Activated T-helper 17 cell treated with anti-CD3 and anti-CD28 coated beads, Interleukin-2, amount 50 U/mL, for 72 hours (primary cell): ENCODE results near the gene PERP. TPM values are rescaled to one million over a fixed set of nuclear protein-coding genes. Genes with fewer than 3 reads are reported as not detected.
"Not testable (repeated sequence)": the region's sequence is repeated elsewhere in the genome, so short reads cannot be mapped to it uniquely, and the experiment has no call there.

ENCODE experiments used
- ATAC-seq: fragments of 150-1000 bp; cut with Tn5 transposase; replicated peaks from 2 replicates; pipeline ENCODE4 v1.10.0; 2021; ENCODE audit warnings: mild to moderate bottlenecking, moderate library complexity
- H3K27ac Mint-ChIP-seq: one replicate; pipeline ENCODE4 v1.8.0; 2022; ENCODE audit warnings: mixed read lengths
- H3K27me3 Mint-ChIP-seq: one replicate; pipeline ENCODE4 v1.8.0; 2022; ENCODE audit warnings: mixed read lengths
- H3K36me3 Mint-ChIP-seq: one replicate; pipeline ENCODE4 v1.8.0; 2022; ENCODE audit warnings: low read depth, mild to moderate bottlenecking, mixed read lengths
- H3K4me1 Mint-ChIP-seq: one replicate; pipeline ENCODE4 v1.8.0; 2022; ENCODE audit warnings: mixed read lengths
- H3K4me3 Mint-ChIP-seq: one replicate; pipeline ENCODE4 v1.8.0; 2022; ENCODE audit warnings: mild to moderate bottlenecking, mixed read lengths
- H3K9me3 Mint-ChIP-seq: one replicate; pipeline ENCODE4 v1.8.0; 2022; ENCODE audit warnings: mixed read lengths
- total RNA-seq, 2 donors: library from RNA; stranded (reverse); gene quantifications; one replicate each; pipeline ENCODE4 v1.2.3, GENCODE V29; 2022

The PERP gene
- total RNA-seq, 2 donors from 2014 or later = 14.1 to 22.5 TPM

GRCh38 chr6:138093632-138094031, 13.6 kb downstream of the PERP start:
- ATAC-seq = no peak
- Mint-ChIP-seq H3K9me3 (no peaks in the 10 kb centered on the region), H3K4me3 (no peak overlapping the region), H3K4me1 (no peaks in the 10 kb centered on the region), H3K36me3 (peaks cover 43% of the 10 kb centered on the region), H3K27ac (no peak overlapping the region), H3K27me3 (no peaks in the 10 kb centered on the region)

GRCh38 chr6:138092686-138093085, 14.5 kb downstream of the PERP start:
- H3K36me3 Mint-ChIP-seq = peaks cover 43% of the 10 kb centered on the region
- ATAC-seq = no peak

GRCh38 chr6:138089325-138089724, 17.9 kb downstream of the PERP start:
- H3K9me3 Mint-ChIP-seq = no peaks in the 10 kb centered on the region
- H3K27me3 Mint-ChIP-seq = no peaks in the 10 kb centered on the region
- H3K4me1 Mint-ChIP-seq = no peaks in the 10 kb centered on the region
- H3K36me3 Mint-ChIP-seq = peaks cover 22% of the 10 kb centered on the region
- no peak overlapping the region for H3K4me3 Mint-ChIP-seq
- no peak overlapping the region for H3K27ac Mint-ChIP-seq
- no peak for ATAC-seq

More at GRCh38 chr6:138092686-138093085, 14.5 kb downstream of the PERP start:
- no peak overlapping the region for H3K4me3 Mint-ChIP-seq
- no peaks in the 10 kb centered on the region for H3K27me3 Mint-ChIP-seq
- H3K4me1 Mint-ChIP-seq = no peaks in the 10 kb centered on the region
- no peaks in the 10 kb centered on the region for H3K9me3 Mint-ChIP-seq
- H3K27ac Mint-ChIP-seq = no peak overlapping the region

- no peaks in the 10 kb centered on the region for H3K4me1 Mint-ChIP-seq
- no peak overlapping the region for H3K4me3 Mint-ChIP-seq
- H3K36me3 Mint-ChIP-seq = peaks cover 22% of the 10 kb centered on the region
- H3K9me3 Mint-ChIP-seq = no peaks in the 10 kb centered on the region
- no peak overlapping the region for H3K27ac Mint-ChIP-seq
- no peaks in the 10 kb centered on the region for H3K27me3 Mint-ChIP-seq
- no peak for ATAC-seq
These were observed 18.9 kb downstream of the PERP start for GRCh38 chr6:138088326-138088762.

GRCh38 chr6:138087593-138088325, 19.5 kb downstream of the PERP start:
- Mint-ChIP-seq H3K27ac (no peak overlapping the region), H3K4me1 (no peaks in the 10 kb centered on the region), H3K36me3 (peaks cover 22% of the 10 kb centered on the region), H3K4me3 (no peak overlapping the region), H3K27me3 (no peaks in the 10 kb centered on the region), H3K9me3 (no peaks in the 10 kb centered on the region)
- no peak for ATAC-seq

GRCh38 chr6:138086573-138087196, 20.5 kb downstream of the PERP start:
- no peaks in the 10 kb centered on the region for H3K4me1 Mint-ChIP-seq
- H3K27ac Mint-ChIP-seq = no peak overlapping the region
- peaks cover 16% of the 10 kb centered on the region for H3K36me3 Mint-ChIP-seq
- no peaks in the 10 kb centered on the region for H3K27me3 Mint-ChIP-seq
- H3K9me3 Mint-ChIP-seq = no peaks in the 10 kb centered on the region
- ATAC-seq = peak; percentile 45
- no peak overlapping the region for H3K4me3 Mint-ChIP-seq

GRCh38 chr6:138085839-138086222, 21.4 kb downstream of the PERP start:
- no peaks in the 10 kb centered on the region for H3K27me3 Mint-ChIP-seq
- ATAC-seq = no peak
- no peak overlapping the region for H3K27ac Mint-ChIP-seq

GRCh38 chr6:138084904-138085838, 22.0 kb downstream of the PERP start:
- no peak overlapping the region for H3K4me3 Mint-ChIP-seq
- H3K9me3 Mint-ChIP-seq = no peaks in the 10 kb centered on the region
- no peak for ATAC-seq
- no peak overlapping the region for H3K27ac Mint-ChIP-seq
- H3K4me1 Mint-ChIP-seq = no peaks in the 10 kb centered on the region
- H3K36me3 Mint-ChIP-seq = peaks cover under 1% of the 10 kb centered on the region
- H3K27me3 Mint-ChIP-seq = no peaks in the 10 kb centered on the region

More at GRCh38 chr6:138085839-138086222, 21.4 kb downstream of the PERP start:
- Mint-ChIP-seq H3K4me3 (no peak overlapping the region), H3K36me3 (peaks cover 7% of the 10 kb centered on the region), H3K9me3 (no peaks in the 10 kb centered on the region), H3K4me1 (no peaks in the 10 kb centered on the region)

- Mint-ChIP-seq H3K27ac (no peak overlapping the region), H3K4me1 (no peaks in the 10 kb centered on the region)
These were observed 25.0 kb downstream of the PERP start for GRCh38 chr6:138082232-138082631.

GRCh38 chr6:138079556-138079955, 27.7 kb downstream of the PERP start:
- H3K27ac Mint-ChIP-seq, H3K36me3 Mint-ChIP-seq, H3K9me3 Mint-ChIP-seq, H3K4me3 Mint-ChIP-seq, ATAC-seq, H3K27me3 Mint-ChIP-seq, H3K4me1 Mint-ChIP-seq: not testable (repeated sequence)

More at GRCh38 chr6:138082232-138082631, 25.0 kb downstream of the PERP start:
- no peaks in the 10 kb centered on the region for H3K9me3 Mint-ChIP-seq
- H3K27me3 Mint-ChIP-seq = peaks cover 3% of the 10 kb centered on the region
- H3K36me3 Mint-ChIP-seq = no peaks in the 10 kb centered on the region
- H3K4me3 Mint-ChIP-seq = no peak overlapping the region
- no peak for ATAC-seq

- H3K4me3 Mint-ChIP-seq = no peak overlapping the region
- ATAC-seq = no peak
- H3K27me3 Mint-ChIP-seq = peaks cover 15% of the 10 kb centered on the region
- H3K27ac Mint-ChIP-seq = no peak overlapping the region
- H3K4me1 Mint-ChIP-seq = no peaks in the 10 kb centered on the region
- no peaks in the 10 kb centered on the region for H3K36me3 Mint-ChIP-seq
- peaks cover 6% of the 10 kb centered on the region for H3K9me3 Mint-ChIP-seq
These were observed 28.7 kb downstream of the PERP start for GRCh38 chr6:138078491-138078890.

- ATAC-seq = no peak
- Mint-ChIP-seq H3K4me1 (no peaks in the 10 kb centered on the region), H3K4me3 (no peak overlapping the region), H3K9me3 (peaks cover 6% of the 10 kb centered on the region), H3K36me3 (no peaks in the 10 kb centered on the region), H3K27me3 (peaks cover 12% of the 10 kb centered on the region), H3K27ac (no peak overlapping the region)
These were observed 34.0 kb downstream of the PERP start for GRCh38 chr6:138073264-138073663.

GRCh38 chr6:138063726-138064125, 43.5 kb downstream of the PERP start:
- no peak overlapping the region for H3K27ac Mint-ChIP-seq
- H3K4me1 Mint-ChIP-seq = no peaks in the 10 kb centered on the region
- no peaks in the 10 kb centered on the region for H3K36me3 Mint-ChIP-seq
- H3K27me3 Mint-ChIP-seq = peaks cover 4% of the 10 kb centered on the region
- no peak for ATAC-seq
- H3K9me3 Mint-ChIP-seq = no peaks in the 10 kb centered on the region
- H3K4me3 Mint-ChIP-seq = no peak overlapping the region

- no peak for ATAC-seq
- H3K9me3 Mint-ChIP-seq = peaks cover 12% of the 10 kb centered on the region
- no peak overlapping the region for H3K4me3 Mint-ChIP-seq
- no peaks in the 10 kb centered on the region for H3K4me1 Mint-ChIP-seq
- H3K27ac Mint-ChIP-seq = no peak overlapping the region
- peaks cover 44% of the 10 kb centered on the region for H3K27me3 Mint-ChIP-seq
- H3K36me3 Mint-ChIP-seq = no peaks in the 10 kb centered on the region
These were observed 52.2 kb downstream of the PERP start for GRCh38 chr6:138054982-138055381.
